ENCODE measurements around the gene MYD88.

DNA sequence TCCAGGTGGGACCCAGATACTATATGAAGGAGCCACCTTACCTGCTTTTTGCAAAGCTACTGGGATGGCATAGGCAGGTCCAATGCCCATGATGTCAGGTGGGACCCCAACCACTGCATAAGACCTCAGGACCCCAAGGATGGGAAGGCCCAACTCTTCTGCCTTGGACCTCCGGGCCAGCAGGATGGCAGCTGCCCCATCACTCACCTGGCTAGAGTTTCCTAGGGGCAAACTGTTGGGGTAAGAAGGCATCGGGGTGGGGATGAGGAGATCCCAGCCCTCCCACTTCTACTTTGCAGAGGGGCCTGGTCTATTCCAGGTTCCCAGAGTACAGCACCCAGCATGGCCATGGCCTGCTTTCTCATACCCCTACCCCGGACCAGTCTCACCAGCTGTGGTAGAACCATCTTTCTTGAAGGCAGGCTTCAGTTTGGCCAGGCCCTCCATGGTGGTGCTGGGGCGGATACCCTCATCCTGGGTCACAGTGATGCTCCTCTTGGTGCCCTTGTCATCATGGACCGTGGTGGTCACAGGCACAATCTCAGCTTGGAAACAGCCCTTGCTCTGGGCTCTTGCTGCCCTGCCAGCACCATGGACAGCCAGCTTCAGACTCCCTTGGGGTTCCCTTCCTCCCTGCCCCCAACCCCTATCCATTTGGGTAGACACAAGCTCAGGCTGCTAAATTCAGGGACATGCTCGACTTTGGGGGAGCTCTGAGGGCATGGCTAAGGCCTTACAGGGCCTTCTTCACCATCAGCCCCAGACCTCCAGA is 12.2 kb upstream of the MYD88 start:
- TF ChIP-seq POLR2AphosphoS5 (IDR thresholded peaks at IDR 0.05), result no peak
- TF ChIP-seq, protein P1, sequence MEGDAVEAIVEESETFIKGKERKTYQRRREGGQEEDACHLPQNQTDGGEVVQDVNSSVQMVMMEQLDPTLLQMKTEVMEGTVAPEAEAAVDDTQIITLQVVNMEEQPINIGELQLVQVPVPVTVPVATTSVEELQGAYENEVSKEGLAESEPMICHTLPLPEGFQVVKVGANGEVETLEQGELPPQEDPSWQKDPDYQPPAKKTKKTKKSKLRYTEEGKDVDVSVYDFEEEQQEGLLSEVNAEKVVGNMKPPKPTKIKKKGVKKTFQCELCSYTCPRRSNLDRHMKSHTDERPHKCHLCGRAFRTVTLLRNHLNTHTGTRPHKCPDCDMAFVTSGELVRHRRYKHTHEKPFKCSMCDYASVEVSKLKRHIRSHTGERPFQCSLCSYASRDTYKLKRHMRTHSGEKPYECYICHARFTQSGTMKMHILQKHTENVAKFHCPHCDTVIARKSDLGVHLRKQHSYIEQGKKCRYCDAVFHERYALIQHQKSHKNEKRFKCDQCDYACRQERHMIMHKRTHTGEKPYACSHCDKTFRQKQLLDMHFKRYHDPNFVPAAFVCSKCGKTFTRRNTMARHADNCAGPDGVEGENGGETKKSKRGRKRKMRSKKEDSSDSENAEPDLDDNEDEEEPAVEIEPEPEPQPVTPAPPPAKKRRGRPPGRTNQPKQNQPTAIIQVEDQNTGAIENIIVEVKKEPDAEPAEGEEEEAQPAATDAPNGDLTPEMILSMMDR (IDR thresholded peaks at IDR 0.05; ENCODE audit: poor library complexity, severe bottlenecking), result no peak
- TF ChIP-seq RAD21 (conservative IDR thresholded peaks at IDR 0.05), result no peak
- no peak for TF ChIP-seq EP300 (conservative IDR thresholded peaks at IDR 0.05; ENCODE audit: poor library complexity, severe bottlenecking)
- TF ChIP-seq TAF1 (IDR thresholded peaks at IDR 0.05; ENCODE audit: low read depth), result no peak

Measured in neural cell (in vitro differentiated cells).